CD14-positive monocyte (primary cell): ENCODE data around the gene RPS27L. TPM values are rescaled to one million over a fixed set of nuclear protein-coding genes. Genes with fewer than 3 reads are reported as not detected.

Source experiments
- DNase-seq, 3 donors: peaks; one replicate each; pipeline ENCODE4 v3.0.0-alpha.2; 2011 to 2022
- H2AFZ ChIP-seq: 2 replicates; pipeline ENCODE4 v1.6.0; 2012; ENCODE audit warnings: mild to moderate bottlenecking, low read depth, low read length, inconsistent platforms; ENCODE audit not compliant: insufficient read depth, poor library complexity, severe bottlenecking
- H3K27ac ChIP-seq, 2 donors: 1 replicate in 1 of 2; 2 replicates in 1 of 2; pipeline ENCODE4 v1.5.1; 2012 to 2013; ENCODE audit warnings: low read length in 2 of 2, control low read depth in 1 of 2, inconsistent platforms in 1 of 2, low read depth in 1 of 2, mild to moderate bottlenecking in 1 of 2
- H3K27me3 ChIP-seq, 2 donors: one replicate each; pipeline versions ENCODE4 v1.6.0 to v1.6.1; 2011 to 2013; ENCODE audit warnings: low read length in 2 of 2; ENCODE audit not compliant: control insufficient read depth in 2 of 2, insufficient read depth in 2 of 2
- H3K36me3 ChIP-seq, 2 donors: replicated peaks in 1 of 2; 1 replicate in 1 of 2; 2 replicates in 1 of 2; pipeline versions ENCODE4 v1.5.1 to v1.6.1; 2012 to 2013; ENCODE audit warnings: low read length in 2 of 2, control low read depth in 1 of 2, inconsistent platforms in 1 of 2, mild to moderate bottlenecking in 1 of 2; ENCODE audit not compliant: insufficient read depth in 2 of 2, control insufficient read depth in 1 of 2
- H3K4me1 ChIP-seq, 2 donors: 1 replicate in 1 of 2; 2 replicates in 1 of 2; pipeline versions ENCODE4 v1.5.1 to v1.6.1; 2012 to 2013; ENCODE audit warnings: low read length in 2 of 2, control low read depth in 1 of 2, inconsistent platforms in 1 of 2, mild to moderate bottlenecking in 1 of 2, moderate library complexity in 1 of 2; ENCODE audit not compliant: insufficient read depth in 2 of 2, control insufficient read depth in 1 of 2
- H3K4me2 ChIP-seq: replicated peaks from 2 replicates; pipeline ENCODE3; 2012; ENCODE audit warnings: low read length, moderate library complexity, mild to moderate bottlenecking; ENCODE audit not compliant: poor library complexity, severe bottlenecking; ENCODE audit errors: extremely low read depth
- H3K4me3 ChIP-seq, 3 experiments: fragments of 200-600 bp in 1 of 3; sonication (generic) in 1 of 3; replicated peaks in 1 of 3; 1 replicate in 2 of 3; 2 replicates in 1 of 3; pipeline ENCODE4 v1.5.1; 2011 to 2013; ENCODE audit warnings: low read length in 3 of 3, mild to moderate bottlenecking in 3 of 3, control low read depth in 2 of 3, low read depth in 2 of 3, inconsistent platforms in 1 of 3, moderate library complexity in 1 of 3
- H3K79me2 ChIP-seq: 2 replicates; pipeline ENCODE4 v1.6.0; 2012; ENCODE audit warnings: mild to moderate bottlenecking, control low read depth, inconsistent platforms, low read length, moderate library complexity; ENCODE audit not compliant: insufficient read depth
- H3K9ac ChIP-seq: 2 replicates; pipeline ENCODE4 v1.6.0; 2017; ENCODE audit warnings: low read length, mild to moderate bottlenecking; ENCODE audit not compliant: insufficient read depth, poor library complexity, severe bottlenecking
- H3K9me3 ChIP-seq, 2 donors: replicated peaks in 1 of 2; 1 replicate in 1 of 2; 2 replicates in 1 of 2; pipeline versions ENCODE4 v1.5.1 to v1.6.1; 2012 to 2013; ENCODE audit warnings: low read length in 2 of 2, control low read depth in 1 of 2; ENCODE audit not compliant: control insufficient read depth in 1 of 2, insufficient read depth in 1 of 2
- H4K20me1 ChIP-seq: 2 replicates; pipeline ENCODE4 v1.6.0; 2012; ENCODE audit warnings: mild to moderate bottlenecking, low read length, control low read depth, moderate library complexity; ENCODE audit not compliant: insufficient read depth
- H3K27ac Mint-ChIP-seq, 7 donors: one replicate each; pipeline ENCODE4 v1.8.0; 2020; ENCODE audit warnings: mild to moderate bottlenecking in 7 of 7, mixed read lengths in 7 of 7, moderate library complexity in 6 of 7, inconsistent platforms in 2 of 7
- H3K27me3 Mint-ChIP-seq, 3 donors: one replicate each; pipeline ENCODE4 v1.8.0; 2021 to 2022; ENCODE audit warnings: low read depth in 3 of 3, mild to moderate bottlenecking in 3 of 3, mixed read lengths in 3 of 3, moderate library complexity in 3 of 3, inconsistent platforms in 1 of 3
- H3K36me3 Mint-ChIP-seq, 2 donors: one replicate each; pipeline ENCODE4 v1.8.0; 2020; ENCODE audit warnings: mixed read lengths in 2 of 2, inconsistent platforms in 1 of 2, mild to moderate bottlenecking in 1 of 2
- H3K4me1 Mint-ChIP-seq: one replicate; pipeline ENCODE4 v1.8.0; 2020; ENCODE audit warnings: mild to moderate bottlenecking, mixed read lengths
- H3K4me3 Mint-ChIP-seq, 2 donors: one replicate each; pipeline ENCODE4 v1.8.0; 2020; ENCODE audit warnings: mild to moderate bottlenecking in 2 of 2, mixed read lengths in 2 of 2, moderate library complexity in 1 of 2
- H3K9me3 Mint-ChIP-seq, 7 donors: one replicate each; pipeline ENCODE4 v1.8.0; 2020 to 2022; ENCODE audit warnings: mixed read lengths in 7 of 7, mild to moderate bottlenecking in 6 of 7, moderate library complexity in 6 of 7, inconsistent platforms in 2 of 7
- WGBS: methylation state at CpG from one replicate; pipeline ENCODE4 v1.1.5; 2013; ENCODE audit warnings: missing lambda C conversion rate; ENCODE audit not compliant: insufficient coverage; 5-methylcytosine and 5-hydroxymethylcytosine counted together
- intact Hi-C, 2 donors: fragments of 100-400 bp; cut with micrococcal nuclease; formaldehyde crosslinking; loops; one replicate each; pipeline versions ENCODE4 v1.15.0 to v1.15.1; 2023
- polyA plus RNA-seq, 3 donors: library from polyadenylated mRNA; depleted of rRNA in 1 of 3; unstranded in 2 of 3; stranded (reverse) in 1 of 3; fragments of 300-500 nt in 2 of 3; fragments of >200 nt in 1 of 3; fragmentation: Illumina TruSeq in 2 of 3; gene quantifications; 1 replicate in 2 of 3; 2 replicates in 1 of 3; pipeline ENCODE4 v1.2.3, GENCODE V29; 2012 to 2021
- TF ChIP-seq, protein P1 (sequence below): fragments of 200-600 bp; IDR thresholded peaks from one replicate; pipeline ENCODE4 v1.8.0; 2022; ENCODE audit warnings: antibody characterized with exemption, mild to moderate bottlenecking

Gene RPS27L
- polyA plus RNA-seq, 3 donors: 16.1 to 196 (median 178) TPM

DNA sequence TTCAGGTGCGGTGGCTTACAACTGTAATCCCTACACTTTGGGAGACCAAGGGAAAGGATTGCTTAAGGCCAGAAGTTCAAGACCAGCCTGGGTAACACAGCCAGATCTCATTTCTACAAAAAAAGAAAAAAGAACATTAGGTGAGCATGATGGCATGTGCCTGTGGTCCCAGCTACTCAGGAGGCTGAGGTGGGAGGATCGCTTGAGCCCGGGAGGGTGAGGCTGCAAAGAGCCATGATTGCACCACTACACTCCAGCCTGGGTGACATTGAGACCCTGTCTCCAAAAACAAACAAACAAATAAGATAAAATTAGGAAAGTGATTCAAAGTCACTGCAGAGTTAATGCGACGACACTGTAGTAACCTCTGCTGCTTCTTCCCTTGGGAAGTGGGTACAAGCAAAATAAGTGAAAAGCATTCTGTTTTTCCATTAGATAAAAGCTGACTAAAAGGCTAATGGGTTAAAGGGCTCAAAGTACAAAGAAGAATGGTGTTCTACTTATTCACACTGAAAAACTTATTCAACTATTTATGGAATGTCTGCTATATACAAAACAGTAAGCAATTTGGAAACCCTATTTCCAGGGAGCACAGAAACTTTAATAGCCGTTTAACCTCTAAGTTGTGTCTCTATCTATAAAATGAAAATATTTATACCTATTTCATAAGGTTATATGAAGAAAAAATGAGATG, 8.0 kb upstream of the RPS27L start:
- TF ChIP-seq, protein P1, sequence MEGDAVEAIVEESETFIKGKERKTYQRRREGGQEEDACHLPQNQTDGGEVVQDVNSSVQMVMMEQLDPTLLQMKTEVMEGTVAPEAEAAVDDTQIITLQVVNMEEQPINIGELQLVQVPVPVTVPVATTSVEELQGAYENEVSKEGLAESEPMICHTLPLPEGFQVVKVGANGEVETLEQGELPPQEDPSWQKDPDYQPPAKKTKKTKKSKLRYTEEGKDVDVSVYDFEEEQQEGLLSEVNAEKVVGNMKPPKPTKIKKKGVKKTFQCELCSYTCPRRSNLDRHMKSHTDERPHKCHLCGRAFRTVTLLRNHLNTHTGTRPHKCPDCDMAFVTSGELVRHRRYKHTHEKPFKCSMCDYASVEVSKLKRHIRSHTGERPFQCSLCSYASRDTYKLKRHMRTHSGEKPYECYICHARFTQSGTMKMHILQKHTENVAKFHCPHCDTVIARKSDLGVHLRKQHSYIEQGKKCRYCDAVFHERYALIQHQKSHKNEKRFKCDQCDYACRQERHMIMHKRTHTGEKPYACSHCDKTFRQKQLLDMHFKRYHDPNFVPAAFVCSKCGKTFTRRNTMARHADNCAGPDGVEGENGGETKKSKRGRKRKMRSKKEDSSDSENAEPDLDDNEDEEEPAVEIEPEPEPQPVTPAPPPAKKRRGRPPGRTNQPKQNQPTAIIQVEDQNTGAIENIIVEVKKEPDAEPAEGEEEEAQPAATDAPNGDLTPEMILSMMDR: no peak
- Histone ChIP-seq H2AFZ (no peak overlapping the region), H3K79me2 (no peaks in the 10 kb centered on the region), H3K4me1 (no peaks in the 10 kb centered on the region), H3K9ac (no peak overlapping the region), H4K20me1 (no peaks in the 10 kb centered on the region), H3K27ac (no peak overlapping the region), H3K36me3 (no peaks in the 10 kb centered on the region), H3K9me3 (no peaks in the 10 kb centered on the region), H3K4me2 (no peak overlapping the region), H3K27me3 (no peaks in the 10 kb centered on the region), H3K4me3 (no peak overlapping the region)
- Mint-ChIP-seq H3K27ac (no peak overlapping the region), H3K36me3 (no peaks in the 10 kb centered on the region), H3K4me3 (no peak overlapping the region), H3K9me3 (no peaks in the 10 kb centered on the region), H3K4me1 (peaks cover 6% of the 10 kb centered on the region), H3K27me3 (no peaks in the 10 kb centered on the region)
- no peak for DNase-seq
- intact Hi-C loops: no loop called here
- WGBS: no CpG with 5 or more reads among the region's 6 CpGs

DNA sequence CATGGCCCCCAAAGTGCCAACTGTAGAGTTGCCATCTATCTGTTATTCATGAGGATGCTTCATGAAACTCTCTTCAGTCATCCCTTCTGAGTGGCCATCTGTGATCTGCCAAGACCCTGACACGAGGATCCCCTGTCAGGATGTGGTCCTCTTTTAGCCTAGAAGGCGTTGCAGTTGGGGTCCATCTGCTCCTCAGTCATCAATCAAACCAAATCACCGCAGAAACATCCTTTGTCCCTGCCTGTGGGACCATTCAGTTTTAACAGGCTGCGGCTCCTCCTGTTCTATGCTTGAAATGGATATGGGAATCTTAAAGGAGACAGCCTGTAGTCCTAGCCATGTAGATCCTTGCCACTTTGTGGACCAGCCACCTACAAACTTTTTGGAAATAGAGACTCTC, 5.9 kb upstream of the RPS27L start:
- Mint-ChIP-seq H3K36me3 (no peaks in the 10 kb centered on the region), H3K27me3 (no peaks in the 10 kb centered on the region), H3K9me3 (peaks cover 0 to 4% (median 0%) of the 10 kb centered on the region in 7 donors), H3K27ac (no peak overlapping the region), H3K4me1 (peaks cover 10% of the 10 kb centered on the region), H3K4me3 (no peak overlapping the region)
- H3K9ac ChIP-seq: no peak overlapping the region
- no peaks in the 10 kb centered on the region for H4K20me1 ChIP-seq
- WGBS: no CpG with 5 or more reads among the region's 4 CpGs
- H2AFZ ChIP-seq: no peak overlapping the region
- TF ChIP-seq, protein P1: no peak
- no peaks in the 10 kb centered on the region for H3K9me3 ChIP-seq
- H3K36me3 ChIP-seq: no peaks in the 10 kb centered on the region
- no peak overlapping the region for H3K4me3 ChIP-seq
- H3K27ac ChIP-seq: no peak overlapping the region
- no peaks in the 10 kb centered on the region for H3K27me3 ChIP-seq
- DNase-seq: no peak
- H3K4me2 ChIP-seq: no peak overlapping the region
- intact Hi-C loops: no loop called here
- peaks cover 3 to 5% of the 10 kb centered on the region in 2 donors for H3K4me1 ChIP-seq
- peaks cover 8% of the 10 kb centered on the region for H3K79me2 ChIP-seq
